Mammary epithelial cell (primary cell): Measurements from ENCODE around the gene DDN.

Experiments
- CTCF ChIP-seq, 2 donors: IDR thresholded peaks in 1 of 2; conservative IDR thresholded peaks in 1 of 2; 2 replicates each; pipeline ENCODE4 v1.5.1; 2011 to 2012; ENCODE audit warnings: inconsistent platforms in 2 of 2, low read length in 2 of 2, mild to moderate bottlenecking in 2 of 2, control low read depth in 1 of 2, low read depth in 1 of 2; ENCODE audit not compliant: insufficient read depth in 1 of 2; ENCODE audit errors: extremely low read depth in 1 of 2
- EZH2 ChIP-seq: IDR thresholded peaks from 2 replicates; pipeline ENCODE4 v1.6.1; 2012; ENCODE audit warnings: low read length, inconsistent platforms, borderline replicate concordance

GRCh38 chr12:48982397-48983080 is 16.6 kb downstream of the DDN start:
- TF ChIP-seq EZH2 (no peak), CTCF (conservative IDR thresholded peaks at IDR 0.05 in 1 of 2, IDR thresholded peaks at IDR 0.05 in 1 of 2; ENCODE audit: extremely low read depth in 1 of 2, insufficient read depth in 1 of 2, low read depth in 1 of 2, low read length in 2 of 2) (no peak)
